ENCODE measurements around the gene REC114. TPM values are rescaled to one million over a fixed set of nuclear protein-coding genes. Genes with fewer than 3 reads are reported as not detected.
"Not testable (repeated sequence)": the region's sequence is repeated elsewhere in the genome, so short reads cannot be mapped to it uniquely, and the experiment has no call there.

Gene REC114
- total RNA-seq = not detected

DNA sequence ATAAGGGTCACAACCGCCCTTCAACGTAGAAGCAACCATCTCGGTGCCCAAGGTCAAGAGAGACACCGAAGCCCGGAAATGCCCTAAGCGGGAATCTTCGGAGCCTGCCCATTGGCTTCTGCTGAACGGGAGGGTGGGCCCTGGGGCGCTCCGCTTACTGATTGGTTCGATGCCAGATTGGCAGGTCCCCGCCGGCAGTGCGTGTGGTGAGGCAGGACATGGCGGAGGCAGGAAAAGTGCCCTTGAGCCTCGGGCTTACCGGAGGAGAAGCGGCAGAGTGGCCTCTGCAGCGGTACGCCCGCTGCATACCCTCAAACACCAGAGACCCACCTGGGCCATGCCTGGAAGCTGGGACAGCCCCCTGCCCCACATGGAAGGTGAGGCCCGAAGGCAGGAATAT, at the start of gene REC114:
Gene REC114, plus strand, starts transcription at position 197 of the 400 bp plus-strand sequence. Its CDS starts 22 bp downstream, at position 219.
- POLR2A ChIA-PET = no interaction called here
- CTCF ChIA-PET = no interaction called here

- CTCF ChIA-PET = no interaction called here
- POLR2A ChIA-PET = no interaction called here
These were observed 49.6 kb upstream of the REC114 start for GRCh38 chr15:73393336-73393735.

- ChIA-PET CTCF (no interaction called here), POLR2A (no interaction called here)
These were observed 48.2 kb upstream of the REC114 start for GRCh38 chr15:73394782-73395181.

GRCh38 chr15:73395671-73396070, 47.3 kb upstream of the REC114 start:
- CTCF ChIA-PET = no interaction called here
- POLR2A ChIA-PET = no interaction called here

DNA sequence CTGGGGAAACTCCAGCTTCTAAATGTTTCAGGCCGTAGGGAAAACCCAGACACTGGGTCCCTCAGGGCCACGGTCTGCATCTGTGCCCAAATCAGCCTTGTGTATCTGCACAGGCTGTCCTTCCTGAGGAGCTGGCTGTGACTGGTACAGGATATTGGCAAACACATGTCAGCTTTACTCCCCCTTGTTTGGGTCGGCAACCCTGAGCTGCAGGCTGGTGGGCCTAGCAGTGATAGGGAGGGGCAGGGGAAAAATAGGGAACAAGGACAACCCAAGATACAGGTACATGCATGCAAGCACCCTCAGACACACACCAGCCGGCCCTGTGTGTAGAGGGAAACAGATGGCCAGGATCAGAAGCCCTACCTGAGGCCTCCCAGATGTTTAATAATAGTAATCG, 45.5 kb upstream of the REC114 start:
- CTCF ChIA-PET = no interaction called here

GRCh38 chr15:73398861-73399260, 44.1 kb upstream of the REC114 start:
- ChIA-PET CTCF (no interaction called here), POLR2A (no interaction called here)

More for the DNA sequence above, 45.5 kb upstream of the REC114 start:
- POLR2A ChIA-PET = no interaction called here

DNA sequence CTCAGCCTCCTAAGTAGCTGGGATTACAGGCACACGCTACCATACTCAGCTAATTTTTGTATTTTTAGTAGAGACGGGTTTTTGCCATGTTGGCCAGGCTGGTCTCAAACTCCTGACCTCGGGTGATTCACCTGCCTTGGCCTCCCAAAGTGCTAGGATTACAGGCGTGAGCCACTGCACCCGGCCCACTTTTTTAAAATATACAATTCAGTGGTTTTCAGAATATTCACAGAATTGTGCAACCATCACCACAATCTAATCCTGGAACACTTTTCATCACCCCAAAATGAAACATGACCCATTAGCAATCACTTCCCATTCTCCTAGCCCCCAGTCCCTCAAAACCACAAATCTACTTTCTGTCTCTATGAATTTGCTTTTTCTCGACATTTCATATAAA, 42.7 kb upstream of the REC114 start:
- POLR2A ChIA-PET, CTCF ChIA-PET: not testable (repeated sequence)

- POLR2A ChIA-PET = no interaction called here
- CTCF ChIA-PET = no interaction called here
These were observed 39.8 kb upstream of the REC114 start for GRCh38 chr15:73403171-73403570.

- ChIA-PET CTCF (no interaction called here), POLR2A (no interaction called here)
These were observed 28.1 kb upstream of the REC114 start for GRCh38 chr15:73414876-73415275.

DNA sequence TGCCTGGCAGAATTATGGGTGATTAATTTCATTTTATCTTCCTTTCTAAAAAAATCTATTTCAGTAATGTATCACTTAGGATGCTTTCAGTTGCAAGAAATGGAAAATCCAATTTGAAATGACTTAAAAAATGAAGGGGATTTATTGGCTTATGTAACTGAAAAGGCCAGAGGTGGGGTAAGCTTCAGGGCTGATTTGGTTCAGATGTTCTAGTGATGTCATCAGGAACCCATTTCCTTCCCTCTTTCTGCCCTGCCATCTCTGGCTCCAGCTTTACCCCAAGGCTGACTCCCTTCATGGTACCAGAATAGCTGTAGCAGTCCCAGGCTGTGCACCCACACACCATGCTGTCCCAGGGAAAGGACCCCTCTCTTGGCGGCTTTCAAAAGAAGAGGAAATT, 18.5 kb upstream of the REC114 start:
- POLR2A ChIA-PET = no interaction called here
- CTCF ChIA-PET = no interaction called here

- ChIA-PET POLR2A (no interaction called here), CTCF (no interaction called here)
These were observed 17.5 kb upstream of the REC114 start for GRCh38 chr15:73425510-73425909.

- CTCF ChIA-PET = interaction anchor here (0.7 kb wide), 1 partner anchor 131 kb away, joined by 3 read pairs; no protein-coding TSS in a partner anchor
- POLR2A ChIA-PET = no interaction called here
These were observed 16.5 kb upstream of the REC114 start for GRCh38 chr15:73426323-73426994.

GRCh38 chr15:73431329-73431728, 11.6 kb upstream of the REC114 start:
- CTCF ChIA-PET, POLR2A ChIA-PET: not testable (repeated sequence)

DNA sequence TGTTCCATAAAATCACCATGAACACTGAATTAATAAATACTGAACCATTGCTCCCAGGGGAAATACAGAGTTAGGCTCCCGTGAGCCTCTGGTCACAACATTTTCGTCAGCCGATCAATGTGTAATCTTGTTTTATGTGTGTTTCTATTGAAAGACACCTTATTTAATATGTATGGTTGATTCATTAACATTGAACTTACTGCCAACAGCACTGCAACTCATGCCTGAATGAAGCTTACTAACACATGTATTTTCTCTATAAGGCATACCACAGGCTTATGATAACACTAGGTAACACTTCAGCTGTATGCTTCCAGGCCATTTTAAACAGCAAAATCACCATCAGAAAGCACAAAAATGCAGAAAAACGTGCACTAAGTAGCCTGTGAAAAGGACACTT, 9.1 kb upstream of the REC114 start:
- CTCF ChIA-PET = no interaction called here
- POLR2A ChIA-PET = no interaction called here

DNA sequence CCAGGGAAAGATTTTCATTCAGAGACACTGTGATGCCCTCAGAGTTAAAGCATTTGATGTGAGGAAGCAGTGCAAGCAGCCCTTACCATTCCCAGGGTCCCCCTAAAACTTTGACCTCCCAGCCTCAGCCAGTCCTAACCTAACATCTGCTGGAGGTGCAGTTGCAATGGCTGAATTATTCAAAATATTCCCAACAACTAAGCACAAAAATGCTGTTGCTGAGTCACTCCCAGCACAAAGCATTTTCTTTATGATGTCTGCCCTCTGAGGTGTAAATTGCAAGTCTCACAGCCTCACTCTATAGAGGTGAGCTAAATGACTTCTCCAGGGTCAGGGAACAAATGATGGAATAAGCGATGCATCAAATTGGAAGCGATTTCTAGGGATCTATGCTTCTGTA, 6.4 kb upstream of the REC114 start:
- POLR2A ChIA-PET = no interaction called here
- CTCF ChIA-PET = no interaction called here

GRCh38 chr15:73437543-73438109, 5.3 kb upstream of the REC114 start:
- ChIA-PET POLR2A (no interaction called here), CTCF (no interaction called here)

- CTCF ChIA-PET = no interaction called here
These were observed 4.3 kb upstream of the REC114 start for GRCh38 chr15:73438651-73439050.

DNA sequence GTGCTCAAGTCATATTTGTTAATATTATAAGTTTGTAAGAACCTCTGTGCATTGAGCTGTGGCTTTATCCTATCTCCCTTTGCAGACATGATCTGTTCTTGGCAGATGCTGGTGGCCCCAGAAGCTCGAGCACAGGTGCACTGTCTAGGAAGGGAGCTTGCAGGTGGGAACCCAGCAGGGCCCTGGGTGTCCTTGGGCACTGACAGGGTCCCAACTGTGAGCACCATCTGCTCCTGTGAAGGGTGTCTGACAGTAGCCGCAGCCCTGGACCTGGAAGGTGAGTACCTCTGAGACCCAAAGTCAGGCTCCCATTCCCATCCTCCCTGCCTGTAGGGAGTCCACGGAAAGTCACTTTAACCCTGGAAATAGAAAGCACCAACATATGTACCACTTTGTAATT, 2.4 kb upstream of the REC114 start:
- ChIA-PET POLR2A (no interaction called here), CTCF (no interaction called here)

More at GRCh38 chr15:73438651-73439050, 4.3 kb upstream of the REC114 start:
- POLR2A ChIA-PET = no interaction called here

DNA sequence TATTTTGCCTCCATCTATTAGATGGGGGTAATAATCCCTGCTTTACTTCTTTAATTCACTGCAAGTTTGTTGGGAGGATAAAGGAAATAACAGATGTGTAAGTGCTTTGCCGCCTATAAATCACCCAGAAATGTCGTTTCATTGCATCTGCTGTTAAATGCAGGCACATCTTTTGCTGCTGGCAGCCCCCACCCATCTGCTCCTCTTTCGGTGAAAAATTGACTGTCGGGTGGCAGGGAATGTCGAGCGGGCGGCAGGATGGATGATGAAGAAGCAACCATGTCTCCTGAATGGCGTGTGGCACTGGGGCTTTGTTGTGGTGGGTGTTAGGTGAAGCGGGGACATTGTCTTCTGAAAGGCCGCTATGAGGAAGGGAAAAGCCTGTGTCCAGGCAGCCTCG, 543 bp upstream of the REC114 start:
- CTCF ChIA-PET = no interaction called here

GRCh38 chr15:73447471-73447870, 4.5 kb downstream of the REC114 start:
- CTCF ChIA-PET = not testable (repeated sequence)

More for the DNA sequence above, 543 bp upstream of the REC114 start:
- POLR2A ChIA-PET = no interaction called here

GRCh38 chr15:73448158-73448758, 5.3 kb downstream of the REC114 start:
- CTCF ChIA-PET, POLR2A ChIA-PET: not testable (repeated sequence)

More at GRCh38 chr15:73447471-73447870, 4.5 kb downstream of the REC114 start:
- POLR2A ChIA-PET = not testable (repeated sequence)

DNA sequence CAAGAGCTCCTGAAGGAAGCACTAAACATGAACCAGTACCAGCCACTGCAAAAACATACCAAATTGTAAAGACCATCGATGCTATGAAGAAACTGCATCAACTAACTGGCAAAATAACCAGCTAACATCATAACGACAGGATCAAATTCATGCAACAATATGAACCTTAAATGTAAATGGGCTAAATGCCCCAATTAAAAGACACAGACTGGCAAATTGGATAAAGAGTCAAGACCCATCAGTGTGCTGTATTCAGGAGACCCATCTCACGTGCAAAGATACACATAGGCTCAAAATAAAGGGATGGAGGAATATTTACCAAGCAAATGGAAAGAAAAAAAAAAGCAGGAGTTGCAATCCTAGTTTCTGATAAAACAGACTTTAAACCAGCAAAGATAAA, 7.0 kb downstream of the REC114 start:
- CTCF ChIA-PET, POLR2A ChIA-PET: not testable (repeated sequence)
